Measurements from ENCODE around the gene TUBGCP2.

GRCh38 chr10:133354672-133355240, 46.1 kb upstream of the TUBGCP2 start:
- TF ChIP-seq, protein P1, sequence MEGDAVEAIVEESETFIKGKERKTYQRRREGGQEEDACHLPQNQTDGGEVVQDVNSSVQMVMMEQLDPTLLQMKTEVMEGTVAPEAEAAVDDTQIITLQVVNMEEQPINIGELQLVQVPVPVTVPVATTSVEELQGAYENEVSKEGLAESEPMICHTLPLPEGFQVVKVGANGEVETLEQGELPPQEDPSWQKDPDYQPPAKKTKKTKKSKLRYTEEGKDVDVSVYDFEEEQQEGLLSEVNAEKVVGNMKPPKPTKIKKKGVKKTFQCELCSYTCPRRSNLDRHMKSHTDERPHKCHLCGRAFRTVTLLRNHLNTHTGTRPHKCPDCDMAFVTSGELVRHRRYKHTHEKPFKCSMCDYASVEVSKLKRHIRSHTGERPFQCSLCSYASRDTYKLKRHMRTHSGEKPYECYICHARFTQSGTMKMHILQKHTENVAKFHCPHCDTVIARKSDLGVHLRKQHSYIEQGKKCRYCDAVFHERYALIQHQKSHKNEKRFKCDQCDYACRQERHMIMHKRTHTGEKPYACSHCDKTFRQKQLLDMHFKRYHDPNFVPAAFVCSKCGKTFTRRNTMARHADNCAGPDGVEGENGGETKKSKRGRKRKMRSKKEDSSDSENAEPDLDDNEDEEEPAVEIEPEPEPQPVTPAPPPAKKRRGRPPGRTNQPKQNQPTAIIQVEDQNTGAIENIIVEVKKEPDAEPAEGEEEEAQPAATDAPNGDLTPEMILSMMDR (optimal IDR thresholded peaks at IDR 0.05 in 1 of 3, IDR thresholded peaks at IDR 0.05 in 1 of 3, conservative IDR thresholded peaks at IDR 0.05 in 1 of 3; ENCODE audit: extremely low read depth in 1 of 3, insufficient read depth in 2 of 3, low read length in 3 of 3): no peak
- no peak for TF ChIP-seq EZH2 (IDR thresholded peaks at IDR 0.05; ENCODE audit: low read length)

All from keratinocyte (primary cell).